Trophoblast cell (in vitro differentiated cells and primary cell): ENCODE data around the gene SEMA3F.

ENCODE experiments used
- DNase-seq, 2 donors: peaks; one replicate each; pipeline ENCODE4 v3.0.0-alpha.2; 2016
- H2AFZ ChIP-seq: 2 replicates; pipeline ENCODE4 v1.6.1; 2013; ENCODE audit warnings: low read length, moderate library complexity, mild to moderate bottlenecking; ENCODE audit not compliant: insufficient read depth, poor library complexity
- H2AK5ac ChIP-seq: 2 replicates; pipeline ENCODE4 v1.6.1; 2013; ENCODE audit warnings: mild to moderate bottlenecking, low read length
- H2BK120ac ChIP-seq: 2 replicates; pipeline ENCODE4 v1.6.1; 2013; ENCODE audit warnings: low read length, mild to moderate bottlenecking, moderate library complexity; ENCODE audit not compliant: insufficient read depth, poor library complexity
- H2BK12ac ChIP-seq: 2 replicates; pipeline ENCODE4 v1.6.1; 2013; ENCODE audit warnings: mild to moderate bottlenecking, low read length, moderate library complexity
- H2BK5ac ChIP-seq: 2 replicates; pipeline ENCODE4 v1.6.1; 2013; ENCODE audit warnings: low read length, low read depth, moderate library complexity, mild to moderate bottlenecking; ENCODE audit not compliant: poor library complexity
- H3K14ac ChIP-seq: 2 replicates; pipeline ENCODE4 v1.6.1; 2013; ENCODE audit warnings: mild to moderate bottlenecking, low read length
- H3K18ac ChIP-seq: 2 replicates; pipeline ENCODE4 v1.6.1; 2013; ENCODE audit warnings: mild to moderate bottlenecking, low read length
- H3K23ac ChIP-seq: 2 replicates; pipeline ENCODE4 v1.6.1; 2013; ENCODE audit warnings: low read length
- H3K27ac ChIP-seq: 2 replicates; pipeline ENCODE4 v1.5.1; 2013; ENCODE audit warnings: low read depth, mild to moderate bottlenecking, inconsistent platforms, low read length, moderate library complexity
- H3K27me3 ChIP-seq: 2 replicates; pipeline ENCODE4 v1.6.1; 2013; ENCODE audit warnings: inconsistent platforms, mild to moderate bottlenecking, low read length, moderate library complexity; ENCODE audit not compliant: insufficient read depth
- H3K36me3 ChIP-seq, 2 experiments: 1 replicate in 1 of 2; 2 replicates in 1 of 2; pipeline ENCODE4 v1.6.1; 2013; ENCODE audit warnings: low read length in 2 of 2, mild to moderate bottlenecking in 2 of 2, moderate library complexity in 1 of 2; ENCODE audit not compliant: insufficient read depth in 2 of 2, control insufficient read depth in 1 of 2
- H3K4ac ChIP-seq: 2 replicates; pipeline ENCODE4 v1.6.1; 2013; ENCODE audit warnings: low read depth, mild to moderate bottlenecking, low read length, moderate library complexity
- H3K4me1 ChIP-seq, 2 experiments: 1 replicate in 1 of 2; 2 replicates in 1 of 2; pipeline ENCODE4 v1.6.1; 2013; ENCODE audit warnings: low read length in 2 of 2, mild to moderate bottlenecking in 2 of 2, moderate library complexity in 1 of 2; ENCODE audit not compliant: insufficient read depth in 2 of 2, control insufficient read depth in 1 of 2
- H3K4me2 ChIP-seq: 2 replicates; pipeline ENCODE4 v1.6.1; 2013; ENCODE audit warnings: inconsistent platforms, mild to moderate bottlenecking, low read length, moderate library complexity
- H3K4me3 ChIP-seq: 2 replicates; pipeline ENCODE4 v1.5.1; 2013; ENCODE audit warnings: mild to moderate bottlenecking, low read depth, low read length, inconsistent platforms
- H3K79me1 ChIP-seq: one replicate; pipeline ENCODE4 v1.6.1; 2013; ENCODE audit warnings: low read length
- H3K79me2 ChIP-seq: 2 replicates; pipeline ENCODE4 v1.6.1; 2013; ENCODE audit warnings: low read length, mild to moderate bottlenecking; ENCODE audit not compliant: control insufficient read depth, insufficient read depth, poor library complexity
- H3K9ac ChIP-seq: 2 replicates; pipeline ENCODE4 v1.6.1; 2013; ENCODE audit warnings: mild to moderate bottlenecking, low read length
- H3K9me3 ChIP-seq: 2 replicates; pipeline ENCODE4 v1.6.1; 2013; ENCODE audit warnings: low read depth, mild to moderate bottlenecking, control low read depth, inconsistent platforms, low read length; ENCODE audit not compliant: insufficient read depth
- H4K12ac ChIP-seq: 2 replicates; pipeline ENCODE4 v1.6.1; 2013; ENCODE audit warnings: low read depth, mild to moderate bottlenecking, low read length, moderate library complexity
- H4K8ac ChIP-seq: 2 replicates; pipeline ENCODE4 v1.6.1; 2013; ENCODE audit warnings: low read depth, mild to moderate bottlenecking, low read length, moderate library complexity
- H4K91ac ChIP-seq: one replicate; pipeline ENCODE4 v1.6.1; 2013; ENCODE audit warnings: low read depth, mild to moderate bottlenecking, low read length, moderate library complexity
- WGBS: extraction: QIAGEN DNeasy Blood & Tissue Kit; methylation state at CpG from one replicate; pipeline ENCODE4 v1.1.7; 2013; ENCODE audit warnings: missing lambda C conversion rate; ENCODE audit not compliant: insufficient read length, insufficient coverage; ENCODE audit errors: extremely low coverage; 5-methylcytosine and 5-hydroxymethylcytosine counted together

The SEMA3F gene

DNA sequence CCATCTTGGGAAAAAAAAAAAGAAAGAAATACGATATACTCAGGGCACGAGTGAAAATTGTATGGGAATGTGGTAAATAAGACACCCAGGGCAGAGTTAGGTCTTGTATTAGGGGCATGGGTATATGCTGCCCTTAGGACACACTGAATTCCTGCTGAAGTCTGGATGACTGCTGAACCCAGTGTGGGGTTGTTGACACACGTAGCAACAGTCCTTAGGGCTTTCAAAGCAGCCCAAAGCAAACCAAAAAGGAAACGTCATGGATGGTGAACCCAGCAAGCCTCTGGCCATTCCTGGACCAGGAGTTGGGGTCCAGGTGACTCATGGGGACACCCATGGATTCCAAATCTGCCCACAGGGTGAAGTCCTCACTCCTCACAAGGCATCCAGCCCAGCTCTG, 27.1 kb upstream of the SEMA3F start:
- Histone ChIP-seq H4K8ac (no peak overlapping the region), H3K23ac (no peak overlapping the region), H3K14ac (no peak overlapping the region), H3K9me3 (no peaks in the 10 kb centered on the region), H3K36me3 (no peaks in the 10 kb centered on the region), H3K4me1 (peaks cover 22 to 29% of the 10 kb centered on the region in 2 experiments), H4K12ac (no peak overlapping the region), H2AFZ (no peak overlapping the region), H3K4ac (no peak overlapping the region), H3K79me1 (peaks cover 12% of the 10 kb centered on the region), H3K4me2 (no peak overlapping the region), H3K27me3 (no peaks in the 10 kb centered on the region), H2BK5ac (no peak overlapping the region), H2AK5ac (no peak overlapping the region), H3K27ac (no peak overlapping the region), H3K79me2 (no peaks in the 10 kb centered on the region), H4K91ac (no peak overlapping the region), H3K18ac (no peak overlapping the region), H3K9ac (no peak overlapping the region), H2BK12ac (no peak overlapping the region), H3K4me3 (no peak overlapping the region), H2BK120ac (no peak overlapping the region)
- DNase-seq: no peak
- WGBS: no CpG with 5 or more reads among the region's 4 CpGs

DNA sequence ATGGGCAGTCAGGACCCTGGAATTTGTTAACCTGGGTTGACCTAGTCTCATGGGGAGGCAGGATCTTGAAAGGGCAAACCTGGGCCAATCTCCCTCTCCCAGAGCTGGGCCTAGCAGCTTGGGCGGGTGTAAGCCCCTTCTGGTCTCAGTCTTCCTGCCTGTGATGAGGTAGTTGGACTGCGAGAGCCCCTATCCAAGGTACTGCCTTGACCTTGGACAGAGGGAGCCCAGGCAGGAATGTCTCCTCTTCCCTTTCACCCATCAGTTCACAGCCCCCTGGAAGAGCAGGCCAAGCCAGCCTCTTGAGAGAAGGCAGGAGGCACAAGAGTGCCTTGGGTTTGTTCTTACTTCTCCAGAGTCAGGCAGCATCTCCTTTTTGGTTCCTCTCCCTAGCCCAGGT, 24.7 kb upstream of the SEMA3F start:
- Histone ChIP-seq H3K4me3 (no peak overlapping the region), H3K9ac (no peak overlapping the region), H3K27ac (no peak overlapping the region), H3K4me2 (no peak overlapping the region), H4K91ac (no peak overlapping the region), H3K14ac (no peak overlapping the region), H2BK5ac (no peak overlapping the region), H3K18ac (no peak overlapping the region), H3K9me3 (peaks cover 2% of the 10 kb centered on the region), H2AK5ac (no peak overlapping the region), H2BK120ac (no peak overlapping the region), H2BK12ac (no peak overlapping the region), H3K27me3 (no peaks in the 10 kb centered on the region), H4K12ac (no peak overlapping the region), H3K79me1 (peaks cover 9% of the 10 kb centered on the region), H3K4me1 (peaks cover 14 to 16% of the 10 kb centered on the region in 2 experiments), H2AFZ (no peak overlapping the region), H4K8ac (no peak overlapping the region), H3K36me3 (no peaks in the 10 kb centered on the region), H3K4ac (no peak overlapping the region), H3K23ac (no peak overlapping the region), H3K79me2 (no peaks in the 10 kb centered on the region)
- no peak for DNase-seq
- no CpG with 5 or more reads among the region's 2 CpGs for WGBS

DNA sequence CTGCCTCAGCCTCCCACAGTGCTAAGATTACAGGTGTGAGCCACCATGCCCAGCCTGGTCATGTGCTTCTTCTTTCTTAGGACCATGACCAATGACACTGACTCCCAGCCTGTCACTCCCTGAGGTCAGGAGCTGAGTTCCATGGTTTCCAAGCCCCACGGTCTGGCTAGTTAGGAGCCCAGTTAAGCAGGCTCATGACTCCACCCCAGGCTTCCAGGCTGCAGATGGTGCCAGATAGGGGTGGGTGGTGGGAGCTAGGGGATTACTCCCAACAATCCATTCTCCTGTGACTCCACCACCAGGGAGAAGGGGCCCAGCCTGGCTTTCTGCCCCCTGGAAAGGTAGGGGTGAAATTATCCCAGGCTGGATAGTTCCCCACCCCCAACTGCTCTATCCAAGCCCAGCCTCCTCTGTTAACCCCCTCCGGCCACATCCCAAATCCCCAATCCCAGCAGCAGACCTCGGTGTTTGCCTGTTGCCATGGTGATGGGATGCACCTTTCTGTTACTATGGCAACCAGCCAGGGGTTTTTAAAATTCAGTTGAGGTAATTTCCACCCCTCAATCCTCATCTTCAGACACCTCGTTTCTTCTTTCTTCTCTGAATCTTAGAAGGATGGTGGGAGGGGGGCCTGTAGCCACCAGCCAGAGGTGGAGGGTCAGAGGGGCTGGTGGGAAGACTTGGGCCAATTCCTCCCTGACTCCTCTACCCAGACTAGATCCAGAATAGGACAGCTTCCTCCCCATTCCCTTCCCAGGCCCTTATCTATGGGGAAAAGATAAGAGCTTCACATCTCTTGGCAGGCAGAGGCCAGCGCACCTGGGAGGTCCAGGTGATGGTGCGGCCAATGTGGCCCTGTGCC, 22.5 kb upstream of the SEMA3F start:
- no peak for DNase-seq
- Histone ChIP-seq H2BK120ac (no peak overlapping the region), H2AK5ac (no peak overlapping the region), H3K4me1 (no peaks in the 10 kb centered on the region), H2BK5ac (no peak overlapping the region), H3K27ac (no peak overlapping the region), H4K91ac (no peak overlapping the region), H3K4me2 (no peak overlapping the region), H3K18ac (no peak overlapping the region), H3K36me3 (no peaks in the 10 kb centered on the region), H3K23ac (no peak overlapping the region), H3K4me3 (no peak overlapping the region), H2BK12ac (no peak overlapping the region), H3K27me3 (no peaks in the 10 kb centered on the region), H3K4ac (no peak overlapping the region), H3K9me3 (peaks cover 2% of the 10 kb centered on the region), H4K12ac (no peak overlapping the region), H3K79me2 (no peaks in the 10 kb centered on the region), H2AFZ (no peak overlapping the region), H3K14ac (no peak overlapping the region), H3K9ac (no peak overlapping the region), H4K8ac (no peak overlapping the region), H3K79me1 (no peaks in the 10 kb centered on the region)
- no CpG with 5 or more reads among the region's 6 CpGs for WGBS

DNA sequence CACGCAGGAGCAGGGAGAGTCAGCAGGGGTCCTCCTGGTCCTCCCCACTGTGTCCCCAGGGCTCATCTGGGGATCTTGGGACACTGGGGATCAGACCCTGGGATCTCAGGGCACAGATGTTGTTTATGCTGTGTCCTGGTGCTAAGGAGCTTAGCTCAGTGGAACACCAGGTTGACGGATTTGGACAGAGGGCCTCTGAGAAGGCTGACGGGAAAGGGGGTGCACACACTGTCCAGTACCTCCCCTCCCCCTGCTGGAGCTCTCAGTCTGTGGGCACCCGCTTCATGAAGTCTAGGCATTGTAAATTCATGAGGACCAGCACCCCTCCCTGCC, 21.9 kb upstream of the SEMA3F start:
- no peaks in the 10 kb centered on the region for H3K79me1 ChIP-seq
- no peak overlapping the region for H4K91ac ChIP-seq
- H3K36me3 ChIP-seq: no peaks in the 10 kb centered on the region
- H3K9ac ChIP-seq: no peak overlapping the region
- no peak overlapping the region for H2BK5ac ChIP-seq
- no peaks in the 10 kb centered on the region for H3K4me1 ChIP-seq
- H2BK12ac ChIP-seq: no peak overlapping the region
- no peak overlapping the region for H3K18ac ChIP-seq
- no peak overlapping the region for H3K23ac ChIP-seq
- no peak overlapping the region for H3K27ac ChIP-seq
- no peak for DNase-seq
- no peak overlapping the region for H4K12ac ChIP-seq
- H2AK5ac ChIP-seq: no peak overlapping the region
- no peak overlapping the region for H3K4me3 ChIP-seq
- no CpG with 5 or more reads among the region's 4 CpGs for WGBS
- H3K79me2 ChIP-seq: no peaks in the 10 kb centered on the region
- H3K4me2 ChIP-seq: no peak overlapping the region
- H4K8ac ChIP-seq: no peak overlapping the region
- H2BK120ac ChIP-seq: no peak overlapping the region
- no peak overlapping the region for H3K14ac ChIP-seq
- no peak overlapping the region for H3K4ac ChIP-seq
- peaks cover 2% of the 10 kb centered on the region for H3K9me3 ChIP-seq
- H2AFZ ChIP-seq: no peak overlapping the region
- no peaks in the 10 kb centered on the region for H3K27me3 ChIP-seq
